ENCODE results near the gene PCNX2.
"Not testable (repeated sequence)": the region's sequence is repeated elsewhere in the genome, so short reads cannot be mapped to it uniquely, and the experiment has no call there.

Gene PCNX2

DNA sequence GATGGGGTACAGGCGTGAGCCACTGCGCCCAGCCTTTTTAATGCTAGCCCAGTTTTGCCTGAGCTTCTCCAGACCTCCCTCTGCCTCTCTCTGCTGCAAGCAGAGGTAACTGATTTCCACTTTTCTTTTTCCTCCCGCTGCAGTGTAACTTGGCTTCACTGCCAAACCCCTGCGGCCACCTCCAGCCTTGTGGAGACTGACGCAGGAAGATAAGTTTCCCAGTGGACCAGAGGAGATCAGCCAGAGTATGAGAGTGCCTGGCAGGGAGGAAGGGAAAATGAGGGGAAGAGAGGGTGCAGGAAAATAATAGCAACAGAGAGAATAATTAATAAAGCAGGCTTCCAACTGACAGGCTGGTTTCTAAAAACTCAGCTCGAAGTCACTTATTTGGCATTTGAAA lies 143.7 kb downstream of the PCNX2 start:
- no peak for DNase-seq (ENCODE audit: low read depth)

- DNase-seq (ENCODE audit: low read depth), result no peak
These were observed 151.1 kb downstream of the PCNX2 start for GRCh38 chr1:233144434-233144833.

DNA sequence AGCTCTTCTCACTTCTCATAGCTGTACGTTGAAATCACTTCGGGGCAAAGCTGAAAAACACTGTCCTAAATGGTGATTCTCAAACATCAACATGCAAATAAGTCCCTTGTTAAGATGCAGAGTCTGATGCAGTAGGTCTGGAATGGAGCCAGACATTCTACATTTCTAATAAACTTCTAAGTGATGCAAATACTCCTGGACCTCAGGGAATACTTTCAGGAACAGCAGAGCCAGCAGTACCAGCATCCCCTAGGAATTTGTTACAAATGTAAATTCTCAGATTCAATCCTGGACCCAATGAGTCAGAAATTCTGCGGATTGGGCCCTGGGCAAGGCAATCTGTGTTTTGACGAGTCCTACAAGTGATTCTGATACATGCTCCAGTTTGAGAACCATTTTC lies 152.3 kb downstream of the PCNX2 start:
- no peak for DNase-seq (ENCODE audit: low read depth)

- no peak for DNase-seq (ENCODE audit: low read depth)
These were observed 154.6 kb downstream of the PCNX2 start for GRCh38 chr1:233140974-233141373.

GRCh38 chr1:233140499-233140898 lies 155.0 kb downstream of the PCNX2 start:
- no peak for DNase-seq (ENCODE audit: low read depth)

- DNase-seq (ENCODE audit: low read depth), result no peak
These were observed 156.5 kb downstream of the PCNX2 start for GRCh38 chr1:233138788-233139585.

DNA sequence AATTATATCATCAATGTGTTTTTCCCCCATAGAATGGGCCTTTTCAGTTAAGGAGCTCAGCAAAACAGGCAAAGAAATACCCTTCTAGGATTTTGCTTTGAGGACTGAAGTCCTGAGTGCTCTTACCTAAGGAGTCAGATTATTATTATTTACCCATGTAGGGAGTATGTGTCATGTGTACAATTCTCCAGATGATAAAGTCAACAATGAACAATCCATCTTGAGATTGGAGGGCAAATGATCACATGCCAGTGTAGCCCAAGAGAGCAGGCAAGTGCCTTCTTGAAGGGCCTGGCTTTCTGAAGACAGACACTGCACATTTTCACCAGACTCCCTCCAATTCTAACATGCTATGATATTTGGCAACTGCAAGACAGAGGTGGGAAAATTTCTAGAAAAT lies 159.7 kb downstream of the PCNX2 start:
- no peak for DNase-seq (ENCODE audit: low read depth)

- DNase-seq (ENCODE audit: low read depth), result no peak
These were observed 163.1 kb downstream of the PCNX2 start for GRCh38 chr1:233132445-233132844.

- DNase-seq (ENCODE audit: low read depth), result not testable (repeated sequence)
These were observed 166.5 kb downstream of the PCNX2 start for GRCh38 chr1:233129031-233129430.

DNA sequence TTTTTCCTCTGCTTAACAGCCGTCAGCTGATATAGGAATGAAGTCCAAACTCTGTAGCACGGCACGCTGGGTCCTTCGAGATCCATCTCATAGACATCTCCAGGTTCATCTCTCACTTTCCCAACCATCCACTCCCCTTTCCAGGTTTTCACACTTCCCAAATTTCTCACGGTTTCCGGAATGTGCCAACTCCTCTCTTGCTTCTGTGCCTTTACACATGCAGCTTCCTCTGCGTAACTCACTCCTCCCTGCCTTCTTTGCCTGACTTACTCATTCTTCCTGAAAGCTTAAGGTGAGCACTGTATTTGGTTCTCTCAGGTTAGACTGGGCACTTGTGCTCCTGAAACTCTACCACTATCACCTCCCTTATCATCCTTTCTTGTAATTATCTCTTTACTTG lies 168.4 kb downstream of the PCNX2 start:
- DNase-seq (ENCODE audit: low read depth), result no peak

DNA sequence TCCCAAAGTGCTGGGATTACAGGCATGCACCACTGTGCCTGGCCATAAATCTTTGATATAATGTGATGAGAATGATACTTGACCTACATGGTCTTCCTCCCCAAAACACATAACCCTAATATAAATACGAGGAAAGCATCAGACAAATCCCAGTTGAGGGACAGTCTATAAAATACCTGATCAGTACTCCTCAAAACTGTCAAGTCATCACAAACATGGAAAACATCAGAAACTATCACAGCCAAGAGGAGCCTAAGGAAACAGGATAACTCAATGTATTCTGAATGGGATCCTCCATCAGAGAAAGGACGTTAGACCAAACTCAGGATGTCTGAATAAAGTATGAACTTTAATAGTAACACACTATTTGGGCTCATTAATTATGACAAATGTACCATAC lies 172.7 kb downstream of the PCNX2 start:
- no peak for DNase-seq (ENCODE audit: low read depth)

- DNase-seq (ENCODE audit: low read depth), result no peak
These were observed 173.5 kb downstream of the PCNX2 start for GRCh38 chr1:233121947-233122559.

GRCh38 chr1:233114860-233115259 lies 180.7 kb downstream of the PCNX2 start:
- DNase-seq (ENCODE audit: low read depth), result no peak

GRCh38 chr1:233114159-233114558 lies 181.4 kb downstream of the PCNX2 start:
- no peak for DNase-seq (ENCODE audit: low read depth)

- DNase-seq (ENCODE audit: low read depth), result no peak
These were observed 182.3 kb downstream of the PCNX2 start for GRCh38 chr1:233113009-233113879.

- no peak for DNase-seq (ENCODE audit: low read depth)
These were observed 183.1 kb downstream of the PCNX2 start for GRCh38 chr1:233112186-233113008.

DNA sequence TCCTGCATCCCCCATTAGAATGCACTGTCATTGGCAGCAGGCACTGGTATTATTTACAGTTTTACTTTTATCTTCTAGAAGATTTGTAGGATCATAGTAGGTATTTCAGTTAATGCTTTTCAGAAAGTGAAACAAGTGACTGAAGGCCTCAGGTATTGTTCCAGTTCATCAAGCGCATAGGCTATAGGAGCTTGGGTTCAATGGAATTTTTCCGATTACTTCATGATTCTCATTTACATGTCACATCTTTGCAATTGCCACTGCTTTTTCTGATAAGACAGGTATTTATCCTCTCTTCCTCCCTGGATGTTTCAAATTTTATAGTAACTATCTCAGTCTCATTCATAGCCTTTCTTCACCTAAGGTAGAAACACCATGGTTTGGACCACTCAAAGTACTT lies 183.8 kb downstream of the PCNX2 start:
- no peak for DNase-seq (ENCODE audit: low read depth)

GRCh38 chr1:233109096-233109495 lies 186.4 kb downstream of the PCNX2 start:
- DNase-seq (ENCODE audit: low read depth), result no peak

GRCh38 chr1:233107716-233108130 lies 187.8 kb downstream of the PCNX2 start:
- not testable (repeated sequence) for DNase-seq (ENCODE audit: low read depth)

GRCh38 chr1:233107130-233107660 lies 188.3 kb downstream of the PCNX2 start:
- no peak for DNase-seq (ENCODE audit: low read depth)

- no peak for DNase-seq (ENCODE audit: low read depth)
These were observed 190.3 kb downstream of the PCNX2 start for GRCh38 chr1:233105225-233105624.

GRCh38 chr1:233102341-233102740 lies 193.2 kb downstream of the PCNX2 start:
- no peak for DNase-seq (ENCODE audit: low read depth)

Measured in stimulated activated CD8-positive, alpha-beta memory T cell treated with anti-CD3 and anti-CD28 coated beads, Interleukin-4, amount 100 ng/mL, for 24 hours (primary cell).